ENCODE results near the gene ANG.
A peak's percentile ranks its signal among the peaks of the same experiment; 100 is the strongest.

The ANG gene

GRCh38 chr14:20676072-20676471 is 12.5 kb upstream of the ANG start:
- no peak for DNase-seq (ENCODE audit: low spot score)

GRCh38 chr14:20679907-20680306 is 8.7 kb upstream of the ANG start:
- no peak for DNase-seq (ENCODE audit: low spot score)

- DNase-seq (ENCODE audit: low spot score), result no peak
These were observed 8.2 kb upstream of the ANG start for GRCh38 chr14:20680363-20680762.

GRCh38 chr14:20680843-20681347 is 7.7 kb upstream of the ANG start:
- DNase-seq (ENCODE audit: low spot score), result no peak

GRCh38 chr14:20681348-20682126 is 7.0 kb upstream of the ANG start:
- DNase-seq (ENCODE audit: low spot score), result peak; percentile 92

- no peak for DNase-seq (ENCODE audit: low spot score)
These were observed 6.5 kb upstream of the ANG start for GRCh38 chr14:20682127-20682434.

GRCh38 chr14:20682435-20683124 is 6.0 kb upstream of the ANG start:
- DNase-seq (ENCODE audit: low spot score), result peak; percentile 76

GRCh38 chr14:20683125-20683890 is 5.3 kb upstream of the ANG start:
- peak; percentile 83 for DNase-seq (ENCODE audit: low spot score)

- peak; percentile 84 for DNase-seq (ENCODE audit: low spot score)
These were observed 4.5 kb upstream of the ANG start, which contains the start of gene RNASE4 for GRCh38 chr14:20683891-20684661. TSS of gene RNASE4 (plus strand) at chr14:20684560. CDS start at chr14:20699372, 14,812 bp downstream.

GRCh38 chr14:20684662-20685456 is 3.7 kb upstream of the ANG start:
- DNase-seq (ENCODE audit: low spot score), result no peak

GRCh38 chr14:20686386-20687143 is 2.0 kb upstream of the ANG start:
- no peak for DNase-seq (ENCODE audit: low spot score)

GRCh38 chr14:20687362-20688166 is 1.0 kb upstream of the ANG start:
- no peak for DNase-seq (ENCODE audit: low spot score)

GRCh38 chr14:20690848-20691640 is 2.5 kb downstream of the ANG start:
- peak; percentile 70 for DNase-seq (ENCODE audit: low spot score)

GRCh38 chr14:20692116-20692751 is 3.7 kb downstream of the ANG start:
- no peak for DNase-seq (ENCODE audit: low spot score)

GRCh38 chr14:20696764-20697163 is 8.2 kb downstream of the ANG start:
- no peak for DNase-seq (ENCODE audit: low spot score)

GRCh38 chr14:20697273-20698017 is 8.9 kb downstream of the ANG start:
- peak; percentile 66 for DNase-seq (ENCODE audit: low spot score)

GRCh38 chr14:20698018-20698329 is 9.4 kb downstream of the ANG start:
- DNase-seq (ENCODE audit: low spot score), result no peak

- no peak for DNase-seq (ENCODE audit: low spot score)
These were observed 10.4 kb downstream of the ANG start for GRCh38 chr14:20698934-20699333.
